Adrenal gland (tissue), 12 donors: Measurements from ENCODE around the gene GSTM4. TPM values are rescaled to one million over a fixed set of nuclear protein-coding genes. Genes with fewer than 3 reads are reported as not detected.

Experiments used
- DNase-seq, 7 donors: peaks; one replicate each; pipeline ENCODE4 v3.0.0-alpha.2; 2019 to 2020
- H3K27ac ChIP-seq, 5 donors: fragments of 200-600 bp; sonication (generic) in 4 of 5; 1 replicate in 3 of 5; 2 replicates in 2 of 5; pipeline versions ENCODE4 v1.5.1 to v1.8.0; 2016 to 2020; ENCODE audit warnings: mild to moderate bottlenecking in 1 of 5
- H3K27me3 ChIP-seq: fragments of 200-600 bp; 2 replicates; pipeline ENCODE4 v1.8.0; 2021
- H3K36me3 ChIP-seq, 2 donors: fragments of 200-600 bp; replicated peaks in 1 of 2; 1 replicate in 1 of 2; 2 replicates in 1 of 2; pipeline versions ENCODE4 v1.5.1 to v1.8.0; 2018 to 2022
- H3K4me1 ChIP-seq, 2 donors: fragments of 200-600 bp; replicated peaks in 1 of 2; 1 replicate in 1 of 2; 2 replicates in 1 of 2; pipeline versions ENCODE4 v1.5.1 to v1.8.0; 2018 to 2021
- H3K4me3 ChIP-seq, 4 donors: fragments of 200-600 bp; sonication (generic) in 3 of 4; one replicate each; pipeline ENCODE4 v1.5.1; 2016 to 2018
- H3K9me3 ChIP-seq, 3 donors: fragments of 200-600 bp; sonication (generic) in 1 of 3; replicated peaks in 1 of 3; 1 replicate in 2 of 3; 2 replicates in 1 of 3; pipeline versions ENCODE4 v1.5.1 to v1.8.0; 2016 to 2021
- POLR2A ChIP-seq, 2 donors: fragments of 450-650 bp; IDR thresholded peaks; one replicate each; pipeline ENCODE4 v1.6.1; 2017; ENCODE audit warnings: antibody characterized with exemption in 2 of 2, mild to moderate bottlenecking in 2 of 2, moderate library complexity in 1 of 2
- WGBS, 4 donors: extraction: QIAGEN DNeasy Blood & Tissue Kit in 2 of 4; methylation state at CpG; one replicate each; pipeline versions ENCODE4 v1.1.5 to v1.1.7; 2013 to 2017; 5-methylcytosine and 5-hydroxymethylcytosine counted together
- intact Hi-C, 2 donors: fragments of 100-400 bp; cut with DNase I; formaldehyde crosslinking; loops; one replicate each; pipeline versions ENCODE4 v1.14.1 to v1.15.0; 2022 to 2023
- polyA plus RNA-seq, 3 donors: library from polyadenylated mRNA; stranded (reverse); fragments of 200-250 nt in 2 of 3; fragments of 350-450 nt in 1 of 3; fragmentation: Illumina TruSeq in 1 of 3; extraction: RNeasy Lipid Tissue Mini Kit (QIAGEN cat#74804) in 1 of 3; gene quantifications; one replicate each; pipeline ENCODE4 v1.2.3, GENCODE V29; 2013 to 2014
- total RNA-seq, 9 donors: library from RNA; depleted of rRNA in 4 of 9; stranded (reverse); fragments of >200 nt in 4 of 9; fragments of 120-200 nt in 1 of 9; fragmentation: NEBNext Ultra II Directional in 1 of 9; extraction: Animal tissue kit (Norgen Biotek cat#: 25700) in 1 of 9; gene quantifications; one replicate each; pipeline versions ENCODE4 v1.1.0 to v1.2.4, GENCODE V29; 2013 to 2023
- TF ChIP-seq, protein P1 (sequence below), 6 experiments: fragments of 450-650 bp in 4 of 6; fragments of 200-600 bp in 2 of 6; sonication (generic) in 1 of 6; IDR thresholded peaks; 1 replicate in 5 of 6; 2 replicates in 1 of 6; pipeline versions ENCODE4 v1.5.1 to v1.8.0; 2016 to 2021; ENCODE audit warnings: antibody characterized with exemption in 6 of 6, mild to moderate bottlenecking in 2 of 6, moderate library complexity in 1 of 6
- donor health status: healthy with polysubstance abuse.
- donor health status: Bipolar disorder and iron deficiency.
- donor health status: DM: yes; HTN: yes; CAD: no.
- donor health status: DM: no; HTN: no; CAD: no.
- donor health status: DM: no; HTN: no; CAD: no.
- donor health status: DM: yes; HTN: yes; CAD: no.

GSTM4 gene
- total and polyA plus RNA-seq, 12 donors, result 17.3 to 71.0 (median 32.5) TPM

DNA sequence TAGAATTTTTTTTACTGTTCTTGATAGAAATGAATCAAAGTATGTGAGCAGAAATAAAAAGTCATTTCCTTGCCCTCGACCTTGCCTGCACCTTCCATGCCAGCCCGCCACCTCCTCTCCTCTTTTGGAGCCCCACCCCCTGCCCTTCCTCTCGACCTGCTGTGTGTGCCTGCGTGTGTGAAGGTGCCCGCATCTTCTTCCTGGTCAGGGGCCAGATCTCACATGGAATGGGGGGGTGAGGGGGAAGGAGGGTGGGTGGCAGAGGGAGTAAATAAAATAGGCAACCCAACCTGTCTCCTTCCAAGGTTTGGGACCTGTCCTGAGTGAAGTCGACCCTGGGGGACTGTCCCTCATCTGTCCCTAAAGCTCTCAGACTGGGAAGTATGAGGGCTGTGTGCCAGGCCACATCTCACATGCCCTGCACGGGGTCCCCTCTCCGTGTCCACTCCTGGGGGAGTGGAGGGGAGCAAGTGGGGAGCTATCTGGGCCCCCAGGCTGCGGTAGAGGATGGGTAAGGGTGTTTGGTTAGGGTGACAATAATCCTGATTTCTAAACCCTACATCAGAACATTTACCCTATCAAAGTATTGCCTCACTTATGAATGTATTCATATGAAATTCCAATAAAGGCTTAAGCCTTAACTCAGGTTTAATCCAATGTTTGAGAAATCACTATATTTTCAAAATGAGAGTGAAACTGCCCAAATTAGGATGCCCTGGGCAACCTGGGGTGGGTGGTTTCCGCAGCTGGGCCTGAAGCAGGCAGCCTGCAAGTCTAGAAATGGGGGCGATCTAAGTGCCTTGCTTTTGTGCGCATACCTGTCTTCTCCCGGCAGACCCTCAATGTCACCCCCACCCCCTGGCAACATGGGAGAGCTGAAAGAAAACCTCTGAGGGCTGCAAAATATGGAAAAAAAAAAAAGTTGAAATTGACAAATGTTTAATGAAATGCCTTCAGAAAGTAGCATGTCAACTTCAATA is 20.8 kb upstream of the GSTM4 start:
- no peak for TF ChIP-seq POLR2A (IDR thresholded peaks at IDR 0.05)
- TF ChIP-seq, protein P1, sequence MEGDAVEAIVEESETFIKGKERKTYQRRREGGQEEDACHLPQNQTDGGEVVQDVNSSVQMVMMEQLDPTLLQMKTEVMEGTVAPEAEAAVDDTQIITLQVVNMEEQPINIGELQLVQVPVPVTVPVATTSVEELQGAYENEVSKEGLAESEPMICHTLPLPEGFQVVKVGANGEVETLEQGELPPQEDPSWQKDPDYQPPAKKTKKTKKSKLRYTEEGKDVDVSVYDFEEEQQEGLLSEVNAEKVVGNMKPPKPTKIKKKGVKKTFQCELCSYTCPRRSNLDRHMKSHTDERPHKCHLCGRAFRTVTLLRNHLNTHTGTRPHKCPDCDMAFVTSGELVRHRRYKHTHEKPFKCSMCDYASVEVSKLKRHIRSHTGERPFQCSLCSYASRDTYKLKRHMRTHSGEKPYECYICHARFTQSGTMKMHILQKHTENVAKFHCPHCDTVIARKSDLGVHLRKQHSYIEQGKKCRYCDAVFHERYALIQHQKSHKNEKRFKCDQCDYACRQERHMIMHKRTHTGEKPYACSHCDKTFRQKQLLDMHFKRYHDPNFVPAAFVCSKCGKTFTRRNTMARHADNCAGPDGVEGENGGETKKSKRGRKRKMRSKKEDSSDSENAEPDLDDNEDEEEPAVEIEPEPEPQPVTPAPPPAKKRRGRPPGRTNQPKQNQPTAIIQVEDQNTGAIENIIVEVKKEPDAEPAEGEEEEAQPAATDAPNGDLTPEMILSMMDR (IDR thresholded peaks at IDR 0.05), result no peak
- 50 to 65% (median 55%) methylated on average over 13 of the region's 13 CpGs for WGBS, 4 donors
- DNase-seq, result peak in 4 of 7 donors; percentile 12 to 50 (median 18)
- Histone ChIP-seq H3K4me3 (no peak overlapping the region), H3K27me3 (no peaks in the 10 kb centered on the region), H3K27ac (peak overlapping the region in 1 of 5 donors; percentile 39), H3K9me3 (no peaks in the 10 kb centered on the region), H3K4me1 (peaks cover 0 to 11% of the 10 kb centered on the region in 2 donors), H3K36me3 (peaks cover 0 to 11% of the 10 kb centered on the region in 2 donors)
- intact Hi-C loops, result no loop called here

DNA sequence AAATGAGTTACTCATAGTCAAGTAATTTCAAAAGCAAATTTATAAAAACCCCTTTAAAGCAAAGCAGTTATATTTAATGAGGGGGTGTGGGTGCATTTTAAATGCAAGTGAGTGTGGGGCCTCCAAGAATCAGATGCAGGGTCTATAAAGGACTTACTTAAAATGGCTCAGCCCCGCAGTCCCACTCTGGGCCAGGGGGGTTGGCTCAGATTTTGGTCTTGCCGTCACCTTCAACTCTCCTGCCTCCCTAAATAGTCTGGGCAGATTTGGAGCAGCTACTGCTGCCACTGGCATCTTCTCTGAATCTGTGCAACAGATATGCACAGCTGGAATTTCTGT is 20.1 kb upstream of the GSTM4 start:
- TF ChIP-seq, protein P1 (IDR thresholded peaks at IDR 0.05), result no peak
- no peak for TF ChIP-seq POLR2A (IDR thresholded peaks at IDR 0.05)
- Histone ChIP-seq H3K27ac (peak overlapping the region in 2 of 5 donors; percentile 39 to 56), H3K27me3 (no peaks in the 10 kb centered on the region), H3K9me3 (no peaks in the 10 kb centered on the region), H3K36me3 (peaks cover 0 to 7% of the 10 kb centered on the region in 2 donors), H3K4me3 (no peak overlapping the region), H3K4me1 (peaks cover 0 to 11% of the 10 kb centered on the region in 2 donors)
- 72 to 88% (median 84%) methylated on average over 2 of the region's 2 CpGs for WGBS, 4 donors
- intact Hi-C loops, result no loop called here
- peak in 2 of 7 donors; percentile 11 to 18 for DNase-seq

GRCh38 chr1:109636201-109636952 is 19.5 kb upstream of the GSTM4 start:
- intact Hi-C loops, result no loop called here
- no peaks in the 10 kb centered on the region for H3K9me3 ChIP-seq
- H3K36me3 ChIP-seq, result peaks cover 0 to 1% of the 10 kb centered on the region in 2 donors
- no peak overlapping the region for H3K4me3 ChIP-seq
- no peaks in the 10 kb centered on the region for H3K27me3 ChIP-seq
- TF ChIP-seq, protein P1 (IDR thresholded peaks at IDR 0.05), result no peak
- TF ChIP-seq POLR2A (IDR thresholded peaks at IDR 0.05), result no peak
- H3K4me1 ChIP-seq, result peaks cover 0 to 11% of the 10 kb centered on the region in 2 donors
- H3K27ac ChIP-seq, result peak overlapping the region in 2 of 5 donors; percentile 39 to 56
- 40 to 43% (median 41%) methylated on average over 6 to 9 of the region's 9 CpGs for WGBS, 4 donors
- DNase-seq, result peak in 5 of 7 donors; percentile 20 to 78 (median 46)

DNA sequence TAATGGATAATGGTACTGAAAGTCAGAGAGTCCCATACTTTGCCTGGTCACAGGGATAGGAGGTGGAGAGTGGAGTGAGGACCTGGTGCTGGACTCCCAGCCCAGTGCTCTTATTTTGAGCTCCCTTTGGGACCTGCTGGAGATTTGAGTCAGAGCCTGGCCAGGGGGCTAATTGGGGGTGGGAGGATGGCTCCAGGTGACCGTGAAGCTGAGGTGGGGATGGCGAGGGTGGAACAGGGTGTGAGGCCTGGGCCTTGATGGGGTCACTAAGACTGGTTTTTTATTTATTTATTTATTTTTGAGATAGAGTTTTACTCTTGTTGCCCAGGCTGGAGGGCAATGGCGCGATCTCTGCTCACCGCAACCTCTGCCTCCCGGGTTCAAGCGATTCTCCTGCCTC is 18.5 kb upstream of the GSTM4 start:
- no peak overlapping the region for H3K4me3 ChIP-seq
- H3K36me3 ChIP-seq, result no peaks in the 10 kb centered on the region
- WGBS, 4 donors, result 91 to 100% (median 94%) methylated on average over 7 of the region's 7 CpGs
- H3K27ac ChIP-seq, result no peak overlapping the region
- no peak for TF ChIP-seq POLR2A (IDR thresholded peaks at IDR 0.05)
- TF ChIP-seq, protein P1 (IDR thresholded peaks at IDR 0.05), result no peak
- intact Hi-C loops, result no loop called here
- no peaks in the 10 kb centered on the region for H3K27me3 ChIP-seq
- H3K9me3 ChIP-seq, result no peaks in the 10 kb centered on the region
- H3K4me1 ChIP-seq, result peaks cover 0 to 11% of the 10 kb centered on the region in 2 donors
- DNase-seq, result peak in 3 of 7 donors; percentile 11 to 41 (median 12)
